Fibroblast of upper back skin (primary cell): ENCODE results near the gene NACAD.
"Not testable (repeated sequence)": the region's sequence is repeated elsewhere in the genome, so short reads cannot be mapped to it uniquely, and the experiment has no call there.

ENCODE experiments used
- DNase-seq: peaks from one replicate; pipeline ENCODE4 v3.0.0-alpha.2; 2013

Gene NACAD

GRCh38 chr7:45088821-45089340 is at the start of gene NACAD:
Gene NACAD (minus strand): TSS chr7:45088969. CDS start chr7:45088894, 75 bp downstream.
- DNase-seq, result peak; percentile 34

GRCh38 chr7:45136106-45137060 is 47.6 kb upstream of the NACAD start:
- peak; percentile 73 for DNase-seq

GRCh38 chr7:45133877-45134276 is 45.1 kb upstream of the NACAD start:
- DNase-seq, result no peak

GRCh38 chr7:45133352-45133751 is 44.6 kb upstream of the NACAD start:
- no peak for DNase-seq

- DNase-seq, result no peak
Measured at GRCh38 chr7:45132708-45133320, 44.0 kb upstream of the NACAD start.

- DNase-seq, result no peak
Measured at GRCh38 chr7:45131891-45132290, 43.1 kb upstream of the NACAD start.

- DNase-seq, result no peak
Measured at GRCh38 chr7:45130910-45131309, 42.1 kb upstream of the NACAD start.

- DNase-seq, result no peak
Measured at GRCh38 chr7:45129906-45130305, 41.1 kb upstream of the NACAD start.

GRCh38 chr7:45129181-45129800 is 40.5 kb upstream of the NACAD start:
- no peak for DNase-seq

- DNase-seq, result no peak
Measured at GRCh38 chr7:45126920-45127319, 38.2 kb upstream of the NACAD start.

- DNase-seq, result no peak
Measured at GRCh38 chr7:45126201-45126600, 37.4 kb upstream of the NACAD start.

- no peak for DNase-seq
Measured at GRCh38 chr7:45125193-45125904, 36.6 kb upstream of the NACAD start.

GRCh38 chr7:45123913-45124710 is 35.3 kb upstream of the NACAD start:
- DNase-seq, result no peak

- DNase-seq, result no peak
Measured at GRCh38 chr7:45122975-45123860, 34.4 kb upstream of the NACAD start.

- DNase-seq, result no peak
Measured at GRCh38 chr7:45119550-45119949, 30.8 kb upstream of the NACAD start.

- no peak for DNase-seq
Measured at GRCh38 chr7:45118889-45119331, 30.1 kb upstream of the NACAD start.

GRCh38 chr7:45118292-45118691 is 29.5 kb upstream of the NACAD start:
- no peak for DNase-seq

- no peak for DNase-seq
Measured at GRCh38 chr7:45117582-45117981, 28.8 kb upstream of the NACAD start.

GRCh38 chr7:45116048-45116447 is 27.3 kb upstream of the NACAD start:
- no peak for DNase-seq

GRCh38 chr7:45114926-45115325 is 26.2 kb upstream of the NACAD start:
- DNase-seq, result no peak

GRCh38 chr7:45114257-45114656 is 25.5 kb upstream of the NACAD start:
- DNase-seq, result not testable (repeated sequence)
